OCI-LY7 (cell line): ENCODE results near the gene ALG11. TPM values are rescaled to one million over a fixed set of nuclear protein-coding genes. Genes with fewer than 3 reads are reported as not detected.

Source experiments
- BruUV-seq: library from RNA; stranded (reverse); fragments of 400-500 nt; replicated peaks from 2 replicates; lab custom pipeline; 2021; lab: Mats Ljungman, UMichigan
- CTCF ChIA-PET: fragments of 300-600 bp; sonication (Branson Sonifier 250); formaldehyde crosslinking; loops from one replicate; lab custom pipeline; 2022; ENCODE audit warnings: antibody characterized with exemption; ENCODE audit not compliant: unreplicated experiment; lab: Charles Lee
- POLR2A ChIA-PET: fragments of 300-600 bp; sonication (Branson Sonifier 250); formaldehyde crosslinking; loops from one replicate; lab custom pipeline; 2022; ENCODE audit warnings: antibody characterized with exemption; lab: Charles Lee
- DNase-seq: peaks from one replicate; pipeline ENCODE4 v3.0.0-alpha.2; 2015; ENCODE audit warnings: low spot score
- H2AFZ ChIP-seq: fragments of 200-600 bp; sonication (generic), shearing (Covaris generic); 2 replicates; pipeline ENCODE4 v1.6.1; 2014; ENCODE audit warnings: mild to moderate bottlenecking, antibody characterized with exemption, low read length, moderate library complexity
- H3K27ac ChIP-seq: fragments of 200-600 bp; sonication (generic); 2 replicates; pipeline ENCODE4 v1.5.1; 2014; ENCODE audit warnings: mixed run types, low read depth, mild to moderate bottlenecking, moderate library complexity, low read length, inconsistent platforms; ENCODE audit not compliant: poor library complexity, severe bottlenecking
- H3K36me3 ChIP-seq: fragments of 200-600 bp; sonication (generic); 2 replicates; pipeline ENCODE4 v1.6.1; 2014; ENCODE audit warnings: mild to moderate bottlenecking, antibody characterized with exemption, low read length, moderate library complexity, mixed read lengths; ENCODE audit not compliant: insufficient read depth
- H3K4me1 ChIP-seq: fragments of 200-600 bp; sonication (generic); 2 replicates; pipeline ENCODE4 v1.5.1; 2014; ENCODE audit warnings: mild to moderate bottlenecking, low read length; ENCODE audit not compliant: insufficient read depth, poor library complexity, severe bottlenecking
- H3K4me2 ChIP-seq: fragments of 200-600 bp; sonication (generic); 2 replicates; pipeline ENCODE4 v1.6.1; 2014; ENCODE audit warnings: mild to moderate bottlenecking, low read length
- H3K4me3 ChIP-seq: fragments of 200-600 bp; sonication (generic); 2 replicates; pipeline ENCODE4 v1.5.1; 2014; ENCODE audit warnings: mild to moderate bottlenecking, low read depth, low read length; ENCODE audit not compliant: poor library complexity, severe bottlenecking
- H3K79me2 ChIP-seq: fragments of 200-600 bp; sonication (generic); 2 replicates; pipeline ENCODE4 v1.6.1; 2016; ENCODE audit warnings: low read depth, mild to moderate bottlenecking, low read length, moderate library complexity, mixed read lengths; ENCODE audit not compliant: insufficient read depth
- H3K9me2 ChIP-seq: fragments of 200-600 bp; sonication (generic); 2 replicates; pipeline ENCODE4 v1.6.1; 2016; ENCODE audit warnings: mild to moderate bottlenecking, low read length, mixed read lengths; ENCODE audit not compliant: insufficient read depth
- H3K9me3 ChIP-seq: fragments of 200-600 bp; sonication (generic); 2 replicates; pipeline ENCODE4 v1.6.1; 2014; ENCODE audit warnings: mild to moderate bottlenecking, mixed run types, low read length, mixed read lengths
- H4K20me1 ChIP-seq: fragments of 200-600 bp; sonication (generic); 2 replicates; pipeline ENCODE4 v1.6.1; 2014; ENCODE audit warnings: mild to moderate bottlenecking, antibody characterized with exemption, low read length, moderate library complexity, mixed read lengths; ENCODE audit not compliant: insufficient read depth
- CTCF ChIP-seq: fragments of 200-600 bp; sonication (generic); conservative IDR thresholded peaks from 2 replicates; pipeline ENCODE4 v1.5.1; 2014; ENCODE audit warnings: mild to moderate bottlenecking, antibody characterized with exemption, low read length, moderate library complexity, mixed read lengths
- EZH2phosphoT487 ChIP-seq: fragments of 200-600 bp; sonication (generic); IDR thresholded peaks from 2 replicates; pipeline ENCODE4 v1.6.1; 2018; ENCODE audit warnings: low read depth, borderline replicate concordance, mild to moderate bottlenecking, mixed run types, antibody characterized with exemption, low read length, moderate library complexity, mixed read lengths
- intact Hi-C: fragments of 100-400 bp; cut with micrococcal nuclease; formaldehyde crosslinking; loops from one replicate; pipeline ENCODE4 v1.10.0; 2022; ENCODE audit not compliant: unreplicated experiment
- total RNA-seq, 2 experiments: library from RNA; depleted of rRNA in 1 of 2; stranded (reverse); fragments of >200 nt in 1 of 2; shearing (Covaris generic) in 1 of 2; gene quantifications; 2 replicates each; pipeline ENCODE4 v1.2.3, GENCODE V29; 2014 to 2022

The ALG11 gene
- total RNA-seq, 2 experiments from 2014 or later: 14.1 to 19.4 TPM

- BruUV-seq: no TSS peak
- Histone ChIP-seq H2AFZ (no peak overlapping the region), H4K20me1 (no peaks in the 10 kb centered on the region; the same call in 1 of the 2 replicates), H3K4me1 (no peaks in the 10 kb centered on the region), H3K9me2 (no peaks in the 10 kb centered on the region), H3K9me3 (no peaks in the 10 kb centered on the region), H3K27ac (no peak overlapping the region), H3K4me3 (no peak overlapping the region), H3K4me2 (no peak overlapping the region), H3K36me3 (no peaks in the 10 kb centered on the region), H3K79me2 (no peaks in the 10 kb centered on the region)
- intact Hi-C loops: no loop called here
- POLR2A ChIA-PET: interaction anchor here (0.6 kb wide), 1 partner anchor 23 kb away, joined by 5 read pairs; no protein-coding TSS in a partner anchor
- no peak for DNase-seq
- CTCF ChIA-PET: interaction anchor here (0.6 kb wide), 1 partner anchor 173 kb away, joined by 6 read pairs; no protein-coding TSS in a partner anchor
- no peak for TF ChIP-seq EZH2phosphoT487
- TF ChIP-seq CTCF: no peak
Observed at GRCh38 chr13:51995677-51996551, 16.3 kb upstream of the ALG11 start.

GRCh38 chr13:51996641-51997040 lies 15.6 kb upstream of the ALG11 start:
- no peak overlapping the region for H3K27ac ChIP-seq
- intact Hi-C loops: no loop called here
- H2AFZ ChIP-seq: no peak overlapping the region
- H3K4me1 ChIP-seq: no peaks in the 10 kb centered on the region
- BruUV-seq: no TSS peak
- no peak overlapping the region for H3K4me2 ChIP-seq
- no peaks in the 10 kb centered on the region for H3K36me3 ChIP-seq
- no peaks in the 10 kb centered on the region for H3K79me2 ChIP-seq
- ChIA-PET POLR2A (interaction anchor here (0.6 kb wide), 1 partner anchor 22 kb away, joined by 5 read pairs; no protein-coding TSS in a partner anchor), CTCF (no interaction called here)
- DNase-seq: no peak
- no peaks in the 10 kb centered on the region; the same call in 1 of the 2 replicates for H4K20me1 ChIP-seq
- TF ChIP-seq CTCF (no peak), EZH2phosphoT487 (no peak)
- H3K9me3 ChIP-seq: no peaks in the 10 kb centered on the region
- no peaks in the 10 kb centered on the region for H3K9me2 ChIP-seq
- H3K4me3 ChIP-seq: no peak overlapping the region
